CD4-positive, alpha-beta T cell (primary cell): ENCODE results near the gene BICDL2. TPM values are rescaled to one million over a fixed set of nuclear protein-coding genes. Genes with fewer than 3 reads are reported as not detected.

Experiments
- ATAC-seq: fragments of 200-7000 bp; cut with Tn5 transposase; one replicate; pipeline ENCODE4 v1.10.0; 2022; ENCODE audit warnings: mild to moderate bottlenecking; ENCODE audit not compliant: poor library complexity
- CTCF ChIA-PET: fragments of 350-600 bp; sonication (Branson Sonifier 250); formaldehyde crosslinking; loops from one replicate; lab custom pipeline; 2021; ENCODE audit warnings: antibody characterized with exemption, inconsistent platforms; lab: Charles Lee
- POLR2A ChIA-PET: fragments of 350-600 bp; sonication (Branson Sonifier 250); formaldehyde crosslinking; loops from one replicate; lab custom pipeline; 2021; ENCODE audit warnings: antibody characterized with exemption, inconsistent platforms; lab: Charles Lee
- DNase-seq, 14 experiments: peaks; one replicate each; pipeline ENCODE4 v3.0.0-alpha.2; 2013 to 2020; ENCODE audit warnings: mixed read lengths in 2 of 14
- H3K27ac ChIP-seq, 2 donors: one replicate each; pipeline versions ENCODE4 v1.5.1 to v1.7.0; 2013; ENCODE audit warnings: low read length in 2 of 2, low read depth in 1 of 2, mild to moderate bottlenecking in 1 of 2
- H3K27me3 ChIP-seq, 2 experiments: 1 replicate in 1 of 2; 2 replicates in 1 of 2; pipeline versions ENCODE4 v1.6.1 to v1.7.0; 2013; ENCODE audit warnings: low read length in 2 of 2, control low read depth in 1 of 2, mild to moderate bottlenecking in 1 of 2, moderate library complexity in 1 of 2; ENCODE audit not compliant: insufficient read depth in 2 of 2, control insufficient read depth in 1 of 2
- H3K36me3 ChIP-seq: one replicate; pipeline ENCODE4 v1.6.1; 2013; ENCODE audit warnings: low read length, control low read depth; ENCODE audit not compliant: insufficient read depth
- H3K4me1 ChIP-seq: one replicate; pipeline ENCODE4 v1.6.1; 2013; ENCODE audit warnings: low read length, control low read depth; ENCODE audit not compliant: insufficient read depth
- H3K4me3 ChIP-seq: one replicate; pipeline ENCODE4 v1.5.1; 2013; ENCODE audit warnings: mild to moderate bottlenecking, low read length, moderate library complexity
- H3K9me3 ChIP-seq, 2 experiments: 1 replicate in 1 of 2; 2 replicates in 1 of 2; pipeline versions ENCODE4 v1.6.1 to v1.7.0; 2013; ENCODE audit warnings: low read length in 2 of 2, mild to moderate bottlenecking in 2 of 2, control low read depth in 1 of 2, moderate library complexity in 1 of 2; ENCODE audit not compliant: control insufficient read depth in 1 of 2, insufficient read depth in 1 of 2
- H3K27ac Mint-ChIP-seq: one replicate; pipeline ENCODE4 v1.8.0; 2020; ENCODE audit warnings: mixed read lengths
- H3K27me3 Mint-ChIP-seq: one replicate; pipeline ENCODE4 v1.8.0; 2021; ENCODE audit warnings: mixed read lengths
- H3K36me3 Mint-ChIP-seq: one replicate; pipeline ENCODE4 v1.8.0; 2021; ENCODE audit warnings: low read depth, mixed read lengths
- H3K4me1 Mint-ChIP-seq: one replicate; pipeline ENCODE4 v1.8.0; 2021; ENCODE audit warnings: low read depth, mixed read lengths
- H3K4me3 Mint-ChIP-seq: one replicate; pipeline ENCODE4 v1.8.0; 2020; ENCODE audit warnings: mild to moderate bottlenecking, mixed read lengths
- H3K9me3 Mint-ChIP-seq: one replicate; pipeline ENCODE4 v1.8.0; 2020; ENCODE audit warnings: mixed read lengths
- CTCF ChIP-seq: fragments of 200-600 bp; IDR thresholded peaks from one replicate; pipeline ENCODE4 v1.8.0; 2022; ENCODE audit warnings: antibody characterized with exemption, mild to moderate bottlenecking
- intact Hi-C, 2 experiments: fragments of 100-400 bp; cut with DNase I in 1 of 2; cut with micrococcal nuclease in 1 of 2; formaldehyde crosslinking; loops; one replicate each; pipeline versions ENCODE4 v1.15.1 to v1.9.0; 2023 to 2025; cut with DNase I, micrococcal nuclease
- total RNA-seq, 174 experiments: library from RNA in 2 of 174; stranded (reverse) in 2 of 174; gene quantifications; one replicate each; pipeline ENCODE4 v1.2.3 and lab custom pipeline; 2021 to 2026

Gene BICDL2
- total RNA-seq, 2 experiments from 2014 or later, result not detected

GRCh38 chr16:3026609-3027488 lies 9.9 kb downstream of the BICDL2 start:
- H3K4me1 ChIP-seq, result peaks cover 69% of the 10 kb centered on the region
- H3K27ac ChIP-seq, result no peak overlapping the region
- H3K27ac Mint-ChIP-seq, result no peak overlapping the region
- CTCF ChIA-PET, result interaction anchor here (1.2 to 9.0 kb wide), 7 partner anchors 8 to 144 kb away, joined by 3 to 181 read pairs (median 4); partner anchors contain the start of genes CLDN6, FLYWCH2 and PKMYT1
- H3K4me3 ChIP-seq, result no peak overlapping the region
- TF ChIP-seq CTCF, result no peak
- peaks cover 20% of the 10 kb centered on the region for H3K36me3 ChIP-seq
- peaks cover 0 to 4% of the 10 kb centered on the region in 2 experiments for H3K9me3 ChIP-seq
- POLR2A ChIA-PET, result interaction anchor here (1.2 to 2.0 kb wide), 5 partner anchors 23 to 132 kb away, joined by 4 to 20 read pairs (median 8); partner anchors contain the start of gene IL32
- H3K4me3 Mint-ChIP-seq, result no peak overlapping the region
- H3K27me3 Mint-ChIP-seq, result peaks cover 20% of the 10 kb centered on the region
- peaks cover 48% of the 10 kb centered on the region for H3K4me1 Mint-ChIP-seq
- intact Hi-C loops, result loop anchor here in 1 of 2 experiments (10.0 kb wide), 1 partner anchor 428 kb away; no protein-coding TSS in a partner anchor
- no peak for ATAC-seq
- H3K9me3 Mint-ChIP-seq, result no peaks in the 10 kb centered on the region
- H3K36me3 Mint-ChIP-seq, result peaks cover 22% of the 10 kb centered on the region
- peak in 1 of 14 experiments; percentile 30 for DNase-seq
- H3K27me3 ChIP-seq, result peaks cover 16 to 27% of the 10 kb centered on the region in 2 experiments

- ChIA-PET CTCF (interaction anchor here (1.8 to 9.0 kb wide), 2 partner anchors 20 to 33 kb away, joined by 3 to 181 read pairs; no protein-coding TSS in a partner anchor), POLR2A (no interaction called here)
- peaks cover 20% of the 10 kb centered on the region for H3K36me3 ChIP-seq
- H3K4me1 ChIP-seq, result peaks cover 75% of the 10 kb centered on the region
- Mint-ChIP-seq H3K36me3 (peaks cover 22% of the 10 kb centered on the region), H3K4me1 (peaks cover 53% of the 10 kb centered on the region), H3K4me3 (no peak overlapping the region), H3K27me3 (peaks cover 15% of the 10 kb centered on the region), H3K9me3 (no peaks in the 10 kb centered on the region), H3K27ac (no peak overlapping the region)
- H3K27ac ChIP-seq, result no peak overlapping the region
- H3K9me3 ChIP-seq, result peaks cover 0 to 4% of the 10 kb centered on the region in 2 experiments
- ATAC-seq (no peak), DNase-seq (peak in 1 of 14 experiments; percentile 36)
- intact Hi-C loops, result loop anchor here in 1 of 2 experiments (10.0 kb wide), 1 partner anchor 429 kb away; no protein-coding TSS in a partner anchor
- no peak for TF ChIP-seq CTCF
- H3K27me3 ChIP-seq, result peaks cover 14 to 20% of the 10 kb centered on the region in 2 experiments
- no peak overlapping the region for H3K4me3 ChIP-seq
These were observed 10.8 kb downstream of the BICDL2 start for GRCh38 chr16:3026003-3026378.
